OCI-LY7 (cell line): ENCODE data around the gene KCNQ1OT1.

Experiments used
- CTCF ChIP-seq: fragments of 200-600 bp; sonication (generic); conservative IDR thresholded peaks from 2 replicates; pipeline ENCODE4 v1.5.1; 2014; ENCODE audit warnings: mild to moderate bottlenecking, antibody characterized with exemption, low read length, moderate library complexity, mixed read lengths
- EZH2phosphoT487 ChIP-seq: fragments of 200-600 bp; sonication (generic); IDR thresholded peaks from 2 replicates; pipeline ENCODE4 v1.6.1; 2018; ENCODE audit warnings: low read depth, borderline replicate concordance, mild to moderate bottlenecking, mixed run types, antibody characterized with exemption, low read length, moderate library complexity, mixed read lengths

GRCh38 chr11:2708151-2708581, 8.4 kb upstream of the KCNQ1OT1 start:
- TF ChIP-seq CTCF (no peak), EZH2phosphoT487 (no peak)
